ENCODE results near the gene CHST5. TPM values are rescaled to one million over a fixed set of nuclear protein-coding genes. Genes with fewer than 3 reads are reported as not detected.

CHST5 gene
- total and polyA plus RNA-seq, 2 of the 13 experiments (the other 11 are each of a cell fraction or from before 2014, with no cell fraction given): 0.05 TPM; not detected in 1

- TF ChIP-seq MZF1 (CRISPR knock-in tag; IDR thresholded peaks at IDR 0.05; ENCODE audit: borderline replicate concordance) (no peak), ZSCAN30 (CRISPR knock-in tag; IDR thresholded peaks at IDR 0.05) (no peak), ZNF292 (CRISPR knock-in tag; IDR thresholded peaks at IDR 0.05; ENCODE audit: borderline replicate concordance, low read depth) (peak; percentile 51; the same call in 1 of the 2 replicates), ZBTB3 (CRISPR knock-in tag; IDR thresholded peaks at IDR 0.05; ENCODE audit: borderline replicate concordance, low read depth) (0 out of 2 replicates have a peak, but pooled peaks have one; percentile 30), ZNF572 (CRISPR knock-in tag; IDR thresholded peaks at IDR 0.05) (no peak), ZNF607 (CRISPR knock-in tag; IDR thresholded peaks at IDR 0.05; ENCODE audit: borderline replicate concordance) (no peak), ZNF354B (CRISPR knock-in tag; IDR thresholded peaks at IDR 0.05) (0 out of 2 replicates have a peak, but pooled peaks have one; percentile 10), YEATS4 (CRISPR knock-in tag; IDR thresholded peaks at IDR 0.05; ENCODE audit: borderline replicate concordance) (no peak), KDM5B (CRISPR knock-in tag; IDR thresholded peaks at IDR 0.05; ENCODE audit: borderline replicate concordance) (no peak), AHR (CRISPR knock-in tag; IDR thresholded peaks at IDR 0.05) (no peak), BHLHE40 (IDR thresholded peaks at IDR 0.05; ENCODE audit: low read length) (no peak), ZBTB7B (CRISPR knock-in tag; IDR thresholded peaks at IDR 0.05) (no peak), HOXA3 (CRISPR knock-in tag; IDR thresholded peaks at IDR 0.05) (peak; percentile 41; the same call in 1 of the 2 replicates), HNRNPUL1 (IDR thresholded peaks at IDR 0.05; ENCODE audit: low read depth, low read length) (no peak), SP1 (IDR thresholded peaks at IDR 0.05) (no peak), SP1 (CRISPR knock-in tag; IDR thresholded peaks at IDR 0.05) (peak; percentile 35; the same call in 1 of the 2 replicates), CHD4 (IDR thresholded peaks at IDR 0.05; ENCODE audit: borderline replicate concordance, low read length) (no peak), CBX5 (CRISPR knock-in tag; IDR thresholded peaks at IDR 0.05; ENCODE audit: borderline replicate concordance) (0 out of 2 replicates have a peak, but pooled peaks have one; percentile 48), ZNF124 (CRISPR knock-in tag; IDR thresholded peaks at IDR 0.05) (no peak), MAFF (IDR thresholded peaks at IDR 0.05; ENCODE audit: low read depth, low read length) (0 out of 2 replicates have a peak, but pooled peaks have one; percentile 8), MTA3 (CRISPR knock-in tag; IDR thresholded peaks at IDR 0.05) (no peak), PHF21A (CRISPR knock-in tag; IDR thresholded peaks at IDR 0.05) (no peak; the same call in 1 of the 2 replicates), SOX13 (IDR thresholded peaks at IDR 0.05) (no peak), SOX13 (CRISPR knock-in tag; conservative IDR thresholded peaks at IDR 0.05 in 1 of 2, IDR thresholded peaks at IDR 0.05 in 1 of 2) (no peak), THAP11 (CRISPR knock-in tag; IDR thresholded peaks at IDR 0.05) (no peak), RFXAP (CRISPR knock-in tag; IDR thresholded peaks at IDR 0.05; ENCODE audit: borderline replicate concordance) (0 out of 2 replicates have a peak, but pooled peaks have one; percentile 15), HNRNPH1 (optimal IDR thresholded peaks at IDR 0.05; ENCODE audit: low read depth, low read length) (no peak), LCORL (IDR thresholded peaks at IDR 0.05) (no peak), LCORL (CRISPR knock-in tag; IDR thresholded peaks at IDR 0.05) (peak; percentile 16; the same call in 1 of the 2 replicates), KDM1A (CRISPR knock-in tag; IDR thresholded peaks at IDR 0.05) (no peak), ZNF24 (IDR thresholded peaks at IDR 0.05) (no peak), NFYC (CRISPR knock-in tag; IDR thresholded peaks at IDR 0.05) (peak; percentile 81), ZMAT5 (CRISPR knock-in tag; IDR thresholded peaks at IDR 0.05; ENCODE audit: borderline replicate concordance, low read depth) (no peak), GPN1 (CRISPR knock-in tag; IDR thresholded peaks at IDR 0.05; ENCODE audit: borderline replicate concordance) (no peak)
- TF ChIP-seq, protein P1, sequence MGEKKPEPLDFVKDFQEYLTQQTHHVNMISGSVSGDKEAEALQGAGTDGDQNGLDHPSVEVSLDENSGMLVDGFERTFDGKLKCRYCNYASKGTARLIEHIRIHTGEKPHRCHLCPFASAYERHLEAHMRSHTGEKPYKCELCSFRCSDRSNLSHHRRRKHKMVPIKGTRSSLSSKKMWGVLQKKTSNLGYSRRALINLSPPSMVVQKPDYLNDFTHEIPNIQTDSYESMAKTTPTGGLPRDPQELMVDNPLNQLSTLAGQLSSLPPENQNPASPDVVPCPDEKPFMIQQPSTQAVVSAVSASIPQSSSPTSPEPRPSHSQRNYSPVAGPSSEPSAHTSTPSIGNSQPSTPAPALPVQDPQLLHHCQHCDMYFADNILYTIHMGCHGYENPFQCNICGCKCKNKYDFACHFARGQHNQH (CRISPR knock-in tag; IDR thresholded peaks at IDR 0.05): peak; percentile 28; the same call in 1 of the 2 replicates
These were observed 19.4 kb upstream of the CHST5 start (continued) for GRCh38 chr16:75555213-75555706.

All from HepG2 (cell line).